LNCaP clone FGC (cell line): Measurements from ENCODE around the gene DMGDH.

ENCODE experiments used
- DNase-seq: peaks from one replicate; pipeline ENCODE4 v3.0.0-alpha.2; 2011; ENCODE audit warnings: low read depth
- H3K4me3 ChIP-seq: 2 replicates; pipeline ENCODE4 v1.5.1; 2011; ENCODE audit warnings: mild to moderate bottlenecking, low read depth, low read length, control low read depth
- CTCF ChIP-seq: IDR thresholded peaks from 2 replicates; pipeline ENCODE4 v1.5.1; 2012; ENCODE audit warnings: mild to moderate bottlenecking; ENCODE audit not compliant: control insufficient read depth, insufficient read depth; ENCODE audit errors: extremely low read depth

DMGDH gene

DNA sequence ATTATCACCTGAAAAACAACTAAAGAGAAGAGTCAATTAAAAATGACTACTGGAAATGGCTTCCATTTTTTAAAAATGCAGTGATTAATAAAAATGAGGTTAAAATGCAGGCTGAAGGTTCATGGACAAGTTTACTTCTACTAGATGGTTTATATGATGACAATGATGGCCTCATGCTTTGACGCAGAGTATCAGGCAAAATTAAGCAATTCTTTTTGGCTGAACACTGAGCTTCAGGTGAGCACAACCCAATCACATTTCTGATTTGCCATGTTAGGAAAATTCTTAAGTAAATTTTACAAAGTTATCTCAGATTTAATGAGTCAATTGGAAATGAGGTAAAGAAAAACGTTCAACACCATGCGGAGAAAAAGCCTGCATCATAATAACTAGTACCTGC lies 22.3 kb downstream of the DMGDH start:
- no peak for TF ChIP-seq CTCF
- no peak overlapping the region for H3K4me3 ChIP-seq
- DNase-seq, result no peak

- no peak for DNase-seq
- TF ChIP-seq CTCF, result no peak
- no peak overlapping the region for H3K4me3 ChIP-seq
Observed at GRCh38 chr5:79042188-79042587, 27.3 kb downstream of the DMGDH start.

DNA sequence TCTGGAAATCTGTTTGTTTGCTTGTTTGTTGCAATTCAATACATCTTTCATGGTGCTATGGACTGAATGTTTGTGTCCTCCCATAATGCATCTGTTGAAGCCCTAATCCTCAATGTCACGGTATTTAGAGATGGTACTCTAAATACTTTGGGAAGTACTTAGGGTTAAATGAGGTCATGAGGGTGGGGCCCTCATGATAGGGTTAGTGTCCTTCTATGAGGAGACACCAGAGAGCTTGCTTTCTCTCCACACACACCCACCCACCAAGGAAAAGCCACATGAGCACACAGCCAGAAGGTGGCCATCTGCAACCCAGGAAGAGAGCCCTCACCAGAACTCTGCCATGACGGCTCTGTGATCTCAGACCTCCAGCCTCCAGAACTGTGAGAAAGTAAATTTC lies 32.7 kb downstream of the DMGDH start:
- no peak for DNase-seq
- TF ChIP-seq CTCF, result no peak
- H3K4me3 ChIP-seq, result no peak overlapping the region

DNA sequence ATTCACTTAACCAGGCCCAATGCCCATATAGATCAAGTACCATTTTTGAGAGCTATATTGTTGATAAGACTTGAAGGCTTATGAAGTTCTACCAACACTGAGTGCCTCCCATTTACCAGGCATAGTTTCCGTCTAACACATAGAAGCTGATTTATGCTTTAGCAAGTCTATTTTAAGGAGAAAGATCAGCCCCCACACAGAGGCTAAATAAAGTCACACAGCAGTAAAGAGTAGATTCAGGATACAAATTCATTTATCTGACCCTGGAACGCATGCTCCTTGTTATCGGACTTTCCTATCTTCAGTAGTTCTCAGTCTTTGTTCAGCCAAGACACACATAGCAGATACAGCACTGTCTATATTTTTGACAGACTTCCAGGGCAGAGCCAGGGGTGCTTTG lies 34.2 kb downstream of the DMGDH start:
- H3K4me3 ChIP-seq, result no peak overlapping the region
- DNase-seq, result peak; percentile 58
- TF ChIP-seq CTCF, result no peak

GRCh38 chr5:79032782-79033181 lies 36.7 kb downstream of the DMGDH start:
- no peak for TF ChIP-seq CTCF
- no peak for DNase-seq
- no peak overlapping the region for H3K4me3 ChIP-seq

- no peak for TF ChIP-seq CTCF
- DNase-seq, result no peak
- no peak overlapping the region for H3K4me3 ChIP-seq
Observed at GRCh38 chr5:79032031-79032695, 37.3 kb downstream of the DMGDH start.

DNA sequence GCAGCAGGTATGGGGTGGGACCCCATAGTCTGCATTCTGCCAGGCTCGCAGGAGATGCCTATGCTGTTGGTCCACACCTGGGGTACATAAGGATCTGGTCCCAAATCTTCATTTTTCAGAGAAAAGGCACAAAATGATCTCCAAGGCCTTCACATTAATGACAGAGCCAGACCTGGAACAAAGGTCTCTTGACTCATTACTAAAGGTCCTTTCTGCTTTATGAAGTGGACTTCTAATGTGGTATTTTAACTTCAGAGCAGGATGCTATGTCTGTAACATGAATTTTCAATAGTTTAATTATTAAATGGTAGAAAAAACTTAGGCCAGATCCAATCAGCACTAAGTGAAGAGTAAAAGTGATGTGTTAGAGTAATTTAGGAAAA lies 38.0 kb downstream of the DMGDH start:
- no peak for DNase-seq
- H3K4me3 ChIP-seq, result no peak overlapping the region
- no peak for TF ChIP-seq CTCF
